ENCODE data around the gene TMEM121B. TPM values are rescaled to one million over a fixed set of nuclear protein-coding genes. Genes with fewer than 3 reads are reported as not detected.
A peak's percentile ranks its signal among the peaks of the same experiment; 100 is the strongest.

The TMEM121B gene
- total and polyA plus RNA-seq, 5 donors from 2014 or later: 0.03 to 0.10 TPM; not detected in 3

GRCh38 chr22:17086296-17086695 lies 34.9 kb downstream of the TMEM121B start:
- DNase-seq (no peak), ATAC-seq (ENCODE audit: low read depth in 2 of 2) (no peak)

GRCh38 chr22:17085277-17086181 lies 35.6 kb downstream of the TMEM121B start:
- peaks cover under 1% of the 10 kb centered on the region for H3K36me3 Mint-ChIP-seq
- H3K27ac Mint-ChIP-seq: peak overlapping the region; percentile 84 to 94 (median 93)
- no peaks in the 10 kb centered on the region for H3K9me3 ChIP-seq (ENCODE audit: control insufficient read depth in 2 of 2, low read length in 2 of 2)
- H3K4me1 ChIP-seq (ENCODE audit: control insufficient read depth, insufficient read depth, low read length, poor library complexity, severe bottlenecking): peaks cover 55% of the 10 kb centered on the region
- ATAC-seq (ENCODE audit: low read depth in 2 of 2) (no peak), DNase-seq (peak in 2 of 3 donors; percentile 21 to 44)
- peaks cover 0 to 4% (median 0%) of the 10 kb centered on the region in 7 donors for H3K9me3 Mint-ChIP-seq
- no peaks in the 10 kb centered on the region for H3K27me3 ChIP-seq (ENCODE audit: control insufficient read depth, insufficient read depth, low read length)
- H3K4me1 Mint-ChIP-seq: peaks cover 4 to 60% (median 34%) of the 10 kb centered on the region in 4 donors
- peak overlapping the region; percentile 90 to 99 (median 93) for H3K4me3 Mint-ChIP-seq
- peak overlapping the region; percentile 81 for H3K27ac ChIP-seq (ENCODE audit: insufficient read depth, low read length, poor library complexity, severe bottlenecking)
- no peaks in the 10 kb centered on the region for H3K36me3 ChIP-seq (ENCODE audit: control insufficient read depth, insufficient read depth, low read length)
- peaks cover 4% of the 10 kb centered on the region for H3K27me3 Mint-ChIP-seq
- H3K4me3 ChIP-seq (ENCODE audit: low read depth, low read length): peak overlapping the region; percentile 82

More at GRCh38 chr22:17086296-17086695, 34.9 kb downstream of the TMEM121B start:
- peak overlapping the region; percentile 84 to 94 (median 93) for H3K27ac Mint-ChIP-seq
- peaks cover 5% of the 10 kb centered on the region for H3K36me3 Mint-ChIP-seq
- H3K4me3 Mint-ChIP-seq: peak overlapping the region; percentile 90 to 99 (median 93)
- Histone ChIP-seq H3K27me3 (ENCODE audit: control insufficient read depth, insufficient read depth, low read length) (no peaks in the 10 kb centered on the region), H3K4me1 (ENCODE audit: control insufficient read depth, insufficient read depth, low read length, poor library complexity, severe bottlenecking) (peaks cover 61% of the 10 kb centered on the region), H3K4me3 (ENCODE audit: low read depth, low read length) (peak overlapping the region; percentile 82), H3K27ac (ENCODE audit: insufficient read depth, low read length, poor library complexity, severe bottlenecking) (peak overlapping the region; percentile 81), H3K9me3 (ENCODE audit: control insufficient read depth in 2 of 2, low read length in 2 of 2) (no peaks in the 10 kb centered on the region), H3K36me3 (ENCODE audit: control insufficient read depth, insufficient read depth, low read length) (no peaks in the 10 kb centered on the region)
- peaks cover 0 to 4% (median 0%) of the 10 kb centered on the region in 7 donors for H3K9me3 Mint-ChIP-seq
- H3K4me1 Mint-ChIP-seq: peaks cover 10 to 68% (median 41%) of the 10 kb centered on the region in 4 donors
- peaks cover 4% of the 10 kb centered on the region for H3K27me3 Mint-ChIP-seq

- peaks cover 0 to 54% (median 30%) of the 10 kb centered on the region in 4 donors for H3K4me1 Mint-ChIP-seq
- peak; percentile 90 to 95 (median 93) for DNase-seq
- H3K36me3 Mint-ChIP-seq: no peaks in the 10 kb centered on the region
These were observed 36.4 kb downstream of the TMEM121B start, which contains the start of gene IL17RA for GRCh38 chr22:17084554-17085276. Gene IL17RA (plus strand): TSS chr22:17085000. CDS start chr22:17085092, 92 bp downstream.

GRCh38 chr22:17083811-17084441 lies 37.2 kb downstream of the TMEM121B start:
- no peak for DNase-seq
- peak overlapping the region in 2 of 3 donors; percentile 71 to 85 for H3K27ac Mint-ChIP-seq

More at GRCh38 chr22:17084554-17085276, 36.4 kb downstream of the TMEM121B start, which contains the start of gene IL17RA:
- H3K4me1 ChIP-seq (ENCODE audit: control insufficient read depth, insufficient read depth, low read length, poor library complexity, severe bottlenecking): peaks cover 47% of the 10 kb centered on the region
- H3K27ac ChIP-seq (ENCODE audit: insufficient read depth, low read length, poor library complexity, severe bottlenecking): peak within 1 kb of the TSS; percentile 81
- no peaks in the 10 kb centered on the region for H3K27me3 ChIP-seq (ENCODE audit: control insufficient read depth, insufficient read depth, low read length)
- peaks cover 0 to 4% (median 0%) of the 10 kb centered on the region in 7 donors for H3K9me3 Mint-ChIP-seq
- H3K4me3 Mint-ChIP-seq: peak within 1 kb of the TSS; percentile 90 to 99 (median 93)
- peak within 1 kb of the TSS; percentile 85 to 93 (median 87) for H3K27ac Mint-ChIP-seq
- ATAC-seq (ENCODE audit: low read depth in 2 of 2): peak; percentile 93 to 95
- peak within 1 kb of the TSS; percentile 82 for H3K4me3 ChIP-seq (ENCODE audit: low read depth, low read length)
- H3K27me3 Mint-ChIP-seq: peaks cover 9% of the 10 kb centered on the region
- H3K9me3 ChIP-seq (ENCODE audit: control insufficient read depth in 2 of 2, low read length in 2 of 2): no peaks in the 10 kb centered on the region
- H3K36me3 ChIP-seq (ENCODE audit: control insufficient read depth, insufficient read depth, low read length): no peaks in the 10 kb centered on the region

GRCh38 chr22:17083255-17083654 lies 37.9 kb downstream of the TMEM121B start:
- Mint-ChIP-seq H3K27me3 (peaks cover 13% of the 10 kb centered on the region), H3K9me3 (peaks cover 0 to 4% (median 0%) of the 10 kb centered on the region in 7 donors), H3K4me3 (peak overlapping the region; percentile 90 to 96 (median 92)), H3K4me1 (peaks cover 0 to 41% (median 24%) of the 10 kb centered on the region in 4 donors), H3K36me3 (no peaks in the 10 kb centered on the region), H3K27ac (peak overlapping the region in 1 of 3 donors; percentile 85)
- no peak overlapping the region for H3K27ac ChIP-seq (ENCODE audit: insufficient read depth, low read length, poor library complexity, severe bottlenecking)
- ATAC-seq (ENCODE audit: low read depth in 2 of 2) (no peak), DNase-seq (no peak)
- no peak overlapping the region for H3K4me3 ChIP-seq (ENCODE audit: low read depth, low read length)
- H3K4me1 ChIP-seq (ENCODE audit: control insufficient read depth, insufficient read depth, low read length, poor library complexity, severe bottlenecking): peaks cover 35% of the 10 kb centered on the region
- H3K36me3 ChIP-seq (ENCODE audit: control insufficient read depth, insufficient read depth, low read length): no peaks in the 10 kb centered on the region
- no peaks in the 10 kb centered on the region for H3K27me3 ChIP-seq (ENCODE audit: control insufficient read depth, insufficient read depth, low read length)
- no peaks in the 10 kb centered on the region for H3K9me3 ChIP-seq (ENCODE audit: control insufficient read depth in 2 of 2, low read length in 2 of 2)

More at GRCh38 chr22:17083811-17084441, 37.2 kb downstream of the TMEM121B start:
- Histone ChIP-seq H3K27ac (ENCODE audit: insufficient read depth, low read length, poor library complexity, severe bottlenecking) (peak overlapping the region; percentile 81), H3K4me1 (ENCODE audit: control insufficient read depth, insufficient read depth, low read length, poor library complexity, severe bottlenecking) (peaks cover 42% of the 10 kb centered on the region), H3K4me3 (ENCODE audit: low read depth, low read length) (peak overlapping the region; percentile 34), H3K9me3 (ENCODE audit: control insufficient read depth in 2 of 2, low read length in 2 of 2) (no peaks in the 10 kb centered on the region), H3K27me3 (ENCODE audit: control insufficient read depth, insufficient read depth, low read length) (no peaks in the 10 kb centered on the region), H3K36me3 (ENCODE audit: control insufficient read depth, insufficient read depth, low read length) (no peaks in the 10 kb centered on the region)
- H3K36me3 Mint-ChIP-seq: no peaks in the 10 kb centered on the region
- H3K4me3 Mint-ChIP-seq: peak overlapping the region; percentile 90 to 96 (median 92)
- H3K27me3 Mint-ChIP-seq: peaks cover 13% of the 10 kb centered on the region
- ATAC-seq (ENCODE audit: low read depth in 2 of 2): no peak
- peaks cover 0 to 4% (median 0%) of the 10 kb centered on the region in 7 donors for H3K9me3 Mint-ChIP-seq
- H3K4me1 Mint-ChIP-seq: peaks cover 0 to 46% (median 24%) of the 10 kb centered on the region in 4 donors

GRCh38 chr22:17079572-17079971 lies 41.6 kb downstream of the TMEM121B start:
- Mint-ChIP-seq H3K27ac (no peak overlapping the region), H3K4me1 (peaks cover 4 to 24% (median 6%) of the 10 kb centered on the region in 4 donors), H3K9me3 (peaks cover 0 to 2% (median 0%) of the 10 kb centered on the region in 7 donors), H3K36me3 (no peaks in the 10 kb centered on the region), H3K4me3 (no peak overlapping the region), H3K27me3 (peaks cover 14% of the 10 kb centered on the region)
- no peaks in the 10 kb centered on the region for H3K9me3 ChIP-seq (ENCODE audit: control insufficient read depth in 2 of 2, low read length in 2 of 2)
- no peak overlapping the region for H3K27ac ChIP-seq (ENCODE audit: insufficient read depth, low read length, poor library complexity, severe bottlenecking)
- ATAC-seq (ENCODE audit: low read depth in 2 of 2) (no peak), DNase-seq (no peak)
- no peaks in the 10 kb centered on the region for H3K36me3 ChIP-seq (ENCODE audit: control insufficient read depth, insufficient read depth, low read length)
- no peak overlapping the region for H3K4me3 ChIP-seq (ENCODE audit: low read depth, low read length)
- H3K27me3 ChIP-seq (ENCODE audit: control insufficient read depth, insufficient read depth, low read length): no peaks in the 10 kb centered on the region
- H3K4me1 ChIP-seq (ENCODE audit: control insufficient read depth, insufficient read depth, low read length, poor library complexity, severe bottlenecking): peaks cover 7% of the 10 kb centered on the region

GRCh38 chr22:17077255-17077654 lies 43.9 kb downstream of the TMEM121B start:
- Mint-ChIP-seq H3K27ac (no peak overlapping the region), H3K4me3 (no peak overlapping the region), H3K36me3 (no peaks in the 10 kb centered on the region), H3K4me1 (peaks cover 2 to 11% (median 4%) of the 10 kb centered on the region in 4 donors), H3K9me3 (peaks cover 0 to 3% (median 0%) of the 10 kb centered on the region in 7 donors), H3K27me3 (peaks cover 20% of the 10 kb centered on the region)
- Histone ChIP-seq H3K27me3 (ENCODE audit: control insufficient read depth, insufficient read depth, low read length) (peaks cover 5% of the 10 kb centered on the region), H3K9me3 (ENCODE audit: control insufficient read depth in 2 of 2, low read length in 2 of 2) (no peaks in the 10 kb centered on the region), H3K4me1 (ENCODE audit: control insufficient read depth, insufficient read depth, low read length, poor library complexity, severe bottlenecking) (no peaks in the 10 kb centered on the region), H3K27ac (ENCODE audit: insufficient read depth, low read length, poor library complexity, severe bottlenecking) (no peak overlapping the region), H3K36me3 (ENCODE audit: control insufficient read depth, insufficient read depth, low read length) (no peaks in the 10 kb centered on the region), H3K4me3 (ENCODE audit: low read depth, low read length) (no peak overlapping the region)
- no peak for DNase-seq
- ATAC-seq (ENCODE audit: low read depth in 2 of 2): no peak

Measured in CD4-positive, CD25-positive, alpha-beta regulatory T cell (primary cell).